Trophoblast cell (in vitro differentiated cells and primary cell): ENCODE measurements around the gene KCNMB2.

Source experiments
- DNase-seq, 2 donors: peaks; one replicate each; pipeline ENCODE4 v3.0.0-alpha.2; 2016
- H2AFZ ChIP-seq: 2 replicates; pipeline ENCODE4 v1.6.1; 2013; ENCODE audit warnings: low read length, moderate library complexity, mild to moderate bottlenecking; ENCODE audit not compliant: insufficient read depth, poor library complexity
- H2AK5ac ChIP-seq: 2 replicates; pipeline ENCODE4 v1.6.1; 2013; ENCODE audit warnings: mild to moderate bottlenecking, low read length
- H2BK120ac ChIP-seq: 2 replicates; pipeline ENCODE4 v1.6.1; 2013; ENCODE audit warnings: low read length, mild to moderate bottlenecking, moderate library complexity; ENCODE audit not compliant: insufficient read depth, poor library complexity
- H2BK12ac ChIP-seq: 2 replicates; pipeline ENCODE4 v1.6.1; 2013; ENCODE audit warnings: mild to moderate bottlenecking, low read length, moderate library complexity
- H2BK5ac ChIP-seq: 2 replicates; pipeline ENCODE4 v1.6.1; 2013; ENCODE audit warnings: low read length, low read depth, moderate library complexity, mild to moderate bottlenecking; ENCODE audit not compliant: poor library complexity
- H3K14ac ChIP-seq: 2 replicates; pipeline ENCODE4 v1.6.1; 2013; ENCODE audit warnings: mild to moderate bottlenecking, low read length
- H3K18ac ChIP-seq: 2 replicates; pipeline ENCODE4 v1.6.1; 2013; ENCODE audit warnings: mild to moderate bottlenecking, low read length
- H3K23ac ChIP-seq: 2 replicates; pipeline ENCODE4 v1.6.1; 2013; ENCODE audit warnings: low read length
- H3K27ac ChIP-seq: 2 replicates; pipeline ENCODE4 v1.5.1; 2013; ENCODE audit warnings: low read depth, mild to moderate bottlenecking, inconsistent platforms, low read length, moderate library complexity
- H3K27me3 ChIP-seq: 2 replicates; pipeline ENCODE4 v1.6.1; 2013; ENCODE audit warnings: inconsistent platforms, mild to moderate bottlenecking, low read length, moderate library complexity; ENCODE audit not compliant: insufficient read depth
- H3K36me3 ChIP-seq, 2 experiments: 1 replicate in 1 of 2; 2 replicates in 1 of 2; pipeline ENCODE4 v1.6.1; 2013; ENCODE audit warnings: low read length in 2 of 2, mild to moderate bottlenecking in 2 of 2, moderate library complexity in 1 of 2; ENCODE audit not compliant: insufficient read depth in 2 of 2, control insufficient read depth in 1 of 2
- H3K4ac ChIP-seq: 2 replicates; pipeline ENCODE4 v1.6.1; 2013; ENCODE audit warnings: low read depth, mild to moderate bottlenecking, low read length, moderate library complexity
- H3K4me1 ChIP-seq, 2 experiments: 1 replicate in 1 of 2; 2 replicates in 1 of 2; pipeline ENCODE4 v1.6.1; 2013; ENCODE audit warnings: low read length in 2 of 2, mild to moderate bottlenecking in 2 of 2, moderate library complexity in 1 of 2; ENCODE audit not compliant: insufficient read depth in 2 of 2, control insufficient read depth in 1 of 2
- H3K4me2 ChIP-seq: 2 replicates; pipeline ENCODE4 v1.6.1; 2013; ENCODE audit warnings: inconsistent platforms, mild to moderate bottlenecking, low read length, moderate library complexity
- H3K4me3 ChIP-seq: 2 replicates; pipeline ENCODE4 v1.5.1; 2013; ENCODE audit warnings: mild to moderate bottlenecking, low read depth, low read length, inconsistent platforms
- H3K79me1 ChIP-seq: one replicate; pipeline ENCODE4 v1.6.1; 2013; ENCODE audit warnings: low read length
- H3K79me2 ChIP-seq: 2 replicates; pipeline ENCODE4 v1.6.1; 2013; ENCODE audit warnings: low read length, mild to moderate bottlenecking; ENCODE audit not compliant: control insufficient read depth, insufficient read depth, poor library complexity
- H3K9ac ChIP-seq: 2 replicates; pipeline ENCODE4 v1.6.1; 2013; ENCODE audit warnings: mild to moderate bottlenecking, low read length
- H3K9me3 ChIP-seq: 2 replicates; pipeline ENCODE4 v1.6.1; 2013; ENCODE audit warnings: low read depth, mild to moderate bottlenecking, control low read depth, inconsistent platforms, low read length; ENCODE audit not compliant: insufficient read depth
- H4K12ac ChIP-seq: 2 replicates; pipeline ENCODE4 v1.6.1; 2013; ENCODE audit warnings: low read depth, mild to moderate bottlenecking, low read length, moderate library complexity
- H4K8ac ChIP-seq: 2 replicates; pipeline ENCODE4 v1.6.1; 2013; ENCODE audit warnings: low read depth, mild to moderate bottlenecking, low read length, moderate library complexity
- H4K91ac ChIP-seq: one replicate; pipeline ENCODE4 v1.6.1; 2013; ENCODE audit warnings: low read depth, mild to moderate bottlenecking, low read length, moderate library complexity
- WGBS: extraction: QIAGEN DNeasy Blood & Tissue Kit; methylation state at CpG from one replicate; pipeline ENCODE4 v1.1.7; 2013; ENCODE audit warnings: missing lambda C conversion rate; ENCODE audit not compliant: insufficient read length, insufficient coverage; ENCODE audit errors: extremely low coverage; 5-methylcytosine and 5-hydroxymethylcytosine counted together

The KCNMB2 gene

DNA sequence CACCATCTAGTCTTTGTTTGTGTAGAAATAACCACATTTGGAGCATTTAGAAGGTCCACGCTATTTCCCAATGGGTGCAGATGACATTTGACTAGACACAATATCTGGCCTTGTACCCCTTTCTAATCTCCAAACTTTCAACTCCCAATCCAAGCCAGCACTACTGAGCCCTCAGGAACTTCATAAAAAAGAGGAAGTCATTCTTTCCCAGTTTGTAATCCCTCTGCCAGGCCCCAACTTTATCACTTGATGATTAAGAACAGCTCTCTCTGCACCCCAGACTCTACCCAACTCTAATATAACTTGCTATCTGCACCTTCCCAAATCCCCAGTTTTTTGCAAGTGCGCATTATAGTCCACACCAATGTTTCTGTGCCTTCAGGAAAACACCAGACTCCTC lies 170.2 kb downstream of the KCNMB2 start:
- H3K27ac ChIP-seq: peak overlapping the region; percentile 16
- no peaks in the 10 kb centered on the region for H3K27me3 ChIP-seq
- H3K4me1 ChIP-seq: peaks cover 0 to 7% of the 10 kb centered on the region in 2 experiments
- H3K36me3 ChIP-seq: no peaks in the 10 kb centered on the region
- no peak overlapping the region for H2AFZ ChIP-seq
- H3K4me3 ChIP-seq: no peak overlapping the region
- H4K12ac ChIP-seq: no peak overlapping the region
- H2BK5ac ChIP-seq: no peak overlapping the region
- no peak overlapping the region for H2BK12ac ChIP-seq
- no peak overlapping the region for H3K4ac ChIP-seq
- no peak overlapping the region for H4K91ac ChIP-seq
- H3K9me3 ChIP-seq: no peaks in the 10 kb centered on the region
- H2BK120ac ChIP-seq: no peak overlapping the region
- no peak overlapping the region for H3K4me2 ChIP-seq
- H3K14ac ChIP-seq: no peak overlapping the region
- no peak overlapping the region for H3K9ac ChIP-seq
- no peak overlapping the region for H3K23ac ChIP-seq
- H2AK5ac ChIP-seq: no peak overlapping the region
- no peaks in the 10 kb centered on the region for H3K79me2 ChIP-seq
- DNase-seq: no peak
- H3K18ac ChIP-seq: no peak overlapping the region
- H3K79me1 ChIP-seq: no peaks in the 10 kb centered on the region
- WGBS: no CpG with 5 or more reads among the region's 2 CpGs
- H4K8ac ChIP-seq: no peak overlapping the region

DNA sequence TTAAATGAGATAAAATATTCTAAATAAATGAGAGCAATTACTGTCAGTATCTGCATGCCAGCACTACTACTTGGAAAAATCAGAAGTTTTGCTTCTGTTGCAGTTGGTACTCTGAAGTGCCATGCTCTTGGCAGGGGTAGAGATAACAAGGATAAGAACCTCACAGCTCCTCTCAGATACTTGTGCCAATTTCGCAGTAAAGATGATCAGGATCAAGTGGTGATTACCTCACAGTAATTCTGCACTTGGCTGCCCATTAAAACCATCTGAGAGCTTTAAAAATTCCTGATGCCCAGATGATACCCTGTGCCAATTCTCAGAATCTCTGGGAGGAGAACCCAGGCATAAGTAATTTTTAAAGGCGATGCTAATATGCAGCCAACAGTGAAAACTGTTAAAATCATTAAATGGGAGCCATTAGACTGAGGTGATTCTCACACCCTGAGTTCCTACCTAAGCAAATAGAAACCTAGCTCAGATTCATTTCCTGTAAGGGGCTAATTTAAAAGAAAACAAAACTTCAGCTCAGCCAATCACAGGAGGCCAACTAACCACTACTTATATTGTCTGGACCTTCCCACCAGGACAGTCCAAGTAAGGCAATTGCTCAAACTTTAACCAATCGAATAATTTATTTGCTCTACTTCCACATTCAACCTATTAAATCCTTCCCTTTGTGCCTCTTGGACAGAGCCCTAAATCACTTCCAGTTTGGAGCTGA lies 171.2 kb downstream of the KCNMB2 start:
- no peak for DNase-seq
- H3K4me3 ChIP-seq: no peak overlapping the region

DNA sequence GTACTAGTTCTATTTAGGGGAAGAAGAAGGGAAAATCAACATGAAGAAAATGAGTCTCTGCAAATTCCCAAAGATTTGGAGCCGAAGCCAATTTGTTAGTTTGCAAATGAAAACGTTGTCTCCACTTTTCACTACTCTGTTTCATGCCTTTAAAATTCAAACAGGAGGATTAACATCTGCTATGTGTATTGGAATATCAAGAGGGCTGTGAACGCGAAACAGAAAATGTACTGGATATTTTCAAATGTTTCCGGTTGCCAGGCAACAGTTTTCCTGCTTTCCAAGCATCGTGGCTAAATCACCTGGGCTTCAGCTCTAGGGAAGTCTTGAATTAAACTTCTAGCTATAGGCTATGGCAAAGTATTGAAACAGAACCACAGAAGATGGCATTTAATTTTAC lies 172.8 kb downstream of the KCNMB2 start:
- Histone ChIP-seq H3K9ac (no peak overlapping the region), H3K4me2 (no peak overlapping the region), H3K36me3 (no peaks in the 10 kb centered on the region), H3K4me3 (no peak overlapping the region), H2BK120ac (no peak overlapping the region), H3K4ac (no peak overlapping the region), H2BK12ac (no peak overlapping the region), H3K14ac (no peak overlapping the region), H3K79me2 (no peaks in the 10 kb centered on the region), H4K91ac (no peak overlapping the region), H2BK5ac (no peak overlapping the region), H3K18ac (no peak overlapping the region), H2AFZ (no peak overlapping the region), H3K9me3 (no peaks in the 10 kb centered on the region), H3K27me3 (no peaks in the 10 kb centered on the region), H3K23ac (no peak overlapping the region), H4K8ac (no peak overlapping the region), H2AK5ac (no peak overlapping the region), H3K4me1 (peaks cover 0 to 7% of the 10 kb centered on the region in 2 experiments), H3K27ac (no peak overlapping the region), H3K79me1 (no peaks in the 10 kb centered on the region), H4K12ac (no peak overlapping the region)
- DNase-seq: peak in 1 of 2 donors; percentile 31
- WGBS: no CpG with 5 or more reads among the region's 6 CpGs

More for the DNA sequence above, 171.2 kb downstream of the KCNMB2 start:
- Histone ChIP-seq H4K12ac (no peak overlapping the region), H3K4me2 (no peak overlapping the region), H3K4me1 (peaks cover 0 to 7% of the 10 kb centered on the region in 2 experiments), H2AFZ (no peak overlapping the region), H3K79me1 (no peaks in the 10 kb centered on the region), H4K8ac (no peak overlapping the region), H3K4ac (no peak overlapping the region), H2AK5ac (no peak overlapping the region), H3K79me2 (no peaks in the 10 kb centered on the region), H3K23ac (no peak overlapping the region), H2BK5ac (no peak overlapping the region), H3K36me3 (no peaks in the 10 kb centered on the region), H3K18ac (no peak overlapping the region), H2BK120ac (no peak overlapping the region), H3K14ac (no peak overlapping the region), H3K9me3 (no peaks in the 10 kb centered on the region), H4K91ac (no peak overlapping the region), H2BK12ac (peak overlapping the region; percentile 40), H3K27me3 (no peaks in the 10 kb centered on the region), H3K9ac (no peak overlapping the region), H3K27ac (no peak overlapping the region)
- no CpG with 5 or more reads among the region's 3 CpGs for WGBS

DNA sequence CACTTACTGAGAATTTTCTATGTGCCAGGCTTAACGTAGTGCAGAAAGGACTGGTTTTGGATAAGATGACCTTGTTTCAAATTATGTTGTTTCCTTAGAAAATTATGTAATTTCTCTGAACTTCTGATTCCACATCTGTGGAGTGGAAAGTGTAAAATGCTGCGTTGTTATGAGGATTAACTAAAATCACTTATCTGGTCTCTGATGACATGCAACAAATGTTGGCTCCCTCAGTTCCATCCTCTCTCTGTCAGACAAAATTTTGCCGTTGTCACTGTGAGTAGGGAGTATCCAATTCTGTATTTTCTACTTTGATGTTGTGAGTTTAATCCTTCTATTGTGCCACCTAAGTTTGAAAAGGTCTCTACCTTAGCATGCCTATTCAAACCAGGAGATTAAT lies 175.5 kb downstream of the KCNMB2 start:
- no peak overlapping the region for H4K12ac ChIP-seq
- no peak overlapping the region for H4K8ac ChIP-seq
- no peak overlapping the region for H3K4ac ChIP-seq
- WGBS: no CpG with 5 or more reads among the region's 3 CpGs
- no peak overlapping the region for H3K18ac ChIP-seq
- no peak overlapping the region for H3K23ac ChIP-seq
- no peaks in the 10 kb centered on the region for H3K27me3 ChIP-seq
- no peak overlapping the region for H3K27ac ChIP-seq
- no peak overlapping the region for H2BK12ac ChIP-seq
- no peak for DNase-seq
- no peak overlapping the region for H3K4me2 ChIP-seq
- no peaks in the 10 kb centered on the region for H3K9me3 ChIP-seq
- H2BK5ac ChIP-seq: no peak overlapping the region
- no peak overlapping the region for H2AFZ ChIP-seq
- H4K91ac ChIP-seq: no peak overlapping the region
- no peak overlapping the region for H3K4me3 ChIP-seq
- H3K9ac ChIP-seq: no peak overlapping the region
- no peaks in the 10 kb centered on the region for H3K36me3 ChIP-seq
- no peak overlapping the region for H2BK120ac ChIP-seq
- no peaks in the 10 kb centered on the region for H3K79me1 ChIP-seq
- no peaks in the 10 kb centered on the region for H3K4me1 ChIP-seq
- no peak overlapping the region for H3K14ac ChIP-seq
- no peak overlapping the region for H2AK5ac ChIP-seq
- H3K79me2 ChIP-seq: no peaks in the 10 kb centered on the region
